IMR-90 (cell line): ENCODE data around the gene GLYATL2. TPM values are rescaled to one million over a fixed set of nuclear protein-coding genes. Genes with fewer than 3 reads are reported as not detected.

ENCODE experiments used
- ATAC-seq: fragments of 200-7000 bp; cut with Tn5 transposase; 2 replicates; pipeline ENCODE4 v1.9.1; 2020; ENCODE audit warnings: low read depth, mild to moderate bottlenecking, moderate library complexity
- BruUV-seq: library from RNA; stranded (reverse); fragments of 400-500 nt; replicated peaks from 2 replicates; lab custom pipeline; 2021; lab: Mats Ljungman, UMichigan
- CTCF ChIA-PET: fragments of 300-600 bp; formaldehyde crosslinking; extraction: SDS; loops from one replicate; lab custom pipeline; 2021; ENCODE audit warnings: antibody characterized with exemption; lab: Yijun Ruan, JAX
- POLR2A ChIA-PET: fragments of 300-600 bp; sonication (Branson Sonifier 250); formaldehyde crosslinking; loops from one replicate; lab custom pipeline; 2022; ENCODE audit warnings: antibody characterized with exemption; ENCODE audit not compliant: unreplicated experiment; lab: Charles Lee
- DNase-seq: peaks from one replicate; pipeline ENCODE4 v3.0.0; 2013
- H2AFZ ChIP-seq: replicated peaks from 2 replicates; pipeline ENCODE3; 2013; ENCODE audit warnings: low read length, mild to moderate bottlenecking; ENCODE audit not compliant: poor library complexity
- H2AK5ac ChIP-seq: 2 replicates; pipeline ENCODE4 v1.6.1; 2013; ENCODE audit warnings: low read depth, low read length, inconsistent platforms
- H2AK9ac ChIP-seq: replicated peaks from 2 replicates; pipeline ENCODE3; 2013; ENCODE audit warnings: mild to moderate bottlenecking, low read depth, low read length, moderate library complexity; ENCODE audit not compliant: poor library complexity
- H2BK120ac ChIP-seq: 2 replicates; pipeline ENCODE4 v1.6.1; 2013; ENCODE audit warnings: low read depth, low read length, inconsistent platforms
- H2BK15ac ChIP-seq: 3 replicates; pipeline ENCODE4 v1.6.1; 2013; ENCODE audit warnings: low read depth, low read length, inconsistent platforms
- H2BK20ac ChIP-seq: 2 replicates; pipeline ENCODE4 v1.6.1; 2013; ENCODE audit warnings: low read depth, mild to moderate bottlenecking, inconsistent platforms, low read length, moderate library complexity
- H2BK5ac ChIP-seq: 2 replicates; pipeline ENCODE4 v1.6.1; 2013; ENCODE audit warnings: mild to moderate bottlenecking, low read depth, low read length, inconsistent platforms; ENCODE audit not compliant: poor library complexity, severe bottlenecking
- H3K14ac ChIP-seq: replicated peaks from 2 replicates; pipeline ENCODE4 v1.6.1; 2013; ENCODE audit warnings: low read depth, low read length, inconsistent platforms
- H3K18ac ChIP-seq: 2 replicates; pipeline ENCODE4 v1.6.1; 2013; ENCODE audit warnings: low read depth, low read length, control low read depth
- H3K23ac ChIP-seq: 2 replicates; pipeline ENCODE4 v1.6.1; 2013; ENCODE audit warnings: low read depth, low read length, inconsistent platforms
- H3K27ac ChIP-seq: 2 replicates; pipeline ENCODE4 v1.5.1; 2013; ENCODE audit warnings: mild to moderate bottlenecking, control low read depth, low read length; ENCODE audit not compliant: insufficient read depth
- H3K27me3 ChIP-seq: 2 replicates; pipeline ENCODE4 v1.6.1; 2013; ENCODE audit warnings: low read length; ENCODE audit not compliant: control insufficient read depth, insufficient read depth
- H3K36me3 ChIP-seq: 2 replicates; pipeline ENCODE4 v1.6.1; 2013; ENCODE audit warnings: low read length, mixed read lengths; ENCODE audit not compliant: control insufficient read depth, insufficient read depth
- H3K4ac ChIP-seq: 2 replicates; pipeline ENCODE4 v1.6.1; 2013; ENCODE audit warnings: low read depth, low read length, inconsistent platforms
- H3K4me1 ChIP-seq: 2 replicates; pipeline ENCODE4 v1.6.1; 2013; ENCODE audit warnings: low read length, mixed read lengths; ENCODE audit not compliant: control insufficient read depth, insufficient read depth
- H3K4me2 ChIP-seq: 2 replicates; pipeline ENCODE4 v1.6.1; 2013; ENCODE audit warnings: low read depth, mild to moderate bottlenecking, control low read depth, low read length, moderate library complexity
- H3K4me3 ChIP-seq: 2 replicates; pipeline ENCODE4 v1.5.1; 2013; ENCODE audit warnings: low read depth, mild to moderate bottlenecking, control low read depth, low read length, moderate library complexity; ENCODE audit not compliant: insufficient read depth
- H3K56ac ChIP-seq: 2 replicates; pipeline ENCODE4 v1.6.1; 2013; ENCODE audit warnings: low read length, inconsistent platforms; ENCODE audit not compliant: insufficient read depth; ENCODE audit errors: extremely low read depth
- H3K79me1 ChIP-seq, 2 experiments: 2 replicates each; pipeline ENCODE4 v1.6.1; 2013; ENCODE audit warnings: low read length in 2 of 2, inconsistent platforms in 1 of 2, low read depth in 1 of 2
- H3K9ac ChIP-seq: 2 replicates; pipeline ENCODE4 v1.6.1; 2013; ENCODE audit warnings: low read depth, low read length, control low read depth
- H3K9me1 ChIP-seq: 2 replicates; pipeline ENCODE4 v1.6.1; 2013; ENCODE audit warnings: low read length, inconsistent platforms; ENCODE audit not compliant: insufficient read depth
- H3K9me3 ChIP-seq: 2 replicates; pipeline ENCODE4 v1.6.1; 2013; ENCODE audit warnings: low read length; ENCODE audit not compliant: control insufficient read depth, insufficient read depth
- H4K20me1 ChIP-seq: 2 replicates; pipeline ENCODE4 v1.6.1; 2013; ENCODE audit warnings: low read length, inconsistent platforms; ENCODE audit not compliant: insufficient read depth
- H4K5ac ChIP-seq: 2 replicates; pipeline ENCODE4 v1.6.1; 2013; ENCODE audit warnings: mild to moderate bottlenecking, low read depth, low read length, control low read depth
- H4K8ac ChIP-seq, 2 experiments: 2 replicates each; pipeline ENCODE4 v1.6.1; 2013; ENCODE audit warnings: low read depth in 2 of 2, low read length in 2 of 2, control low read depth in 1 of 2, inconsistent platforms in 1 of 2
- H4K91ac ChIP-seq: 2 replicates; pipeline ENCODE4 v1.6.1; 2013; ENCODE audit warnings: low read depth, low read length, inconsistent platforms; ENCODE audit not compliant: insufficient read depth
- NFE2L2 ChIP-seq: fragments of 150-350 bp; IDR thresholded peaks from 2 replicates; pipeline ENCODE4 v1.6.1; 2016; ENCODE audit warnings: low read depth, mild to moderate bottlenecking, low read length
- USF2 ChIP-seq: fragments of 150-350 bp; IDR thresholded peaks from 2 replicates; pipeline ENCODE4 v1.6.1; 2017; ENCODE audit warnings: mild to moderate bottlenecking, antibody characterized with exemption, low read length, low read depth
- WGBS, 2 experiments: methylation state at CpG; one replicate each; pipeline versions ENCODE4 v1.1.5 to v1.1.7; 2013; ENCODE audit warnings: missing lambda C conversion rate in 2 of 2; ENCODE audit not compliant: insufficient read length in 1 of 2; ENCODE audit errors: extremely low coverage in 2 of 2; 5-methylcytosine and 5-hydroxymethylcytosine counted together
- dilution Hi-C: fragments of 300-500 bp; cut with HindIII; formaldehyde crosslinking; loops from one replicate; pipeline ENCODE4 v1.14.3; 2018; ENCODE audit warnings: low sequenced_read_pairs; ENCODE audit not compliant: unreplicated experiment
- in situ Hi-C: fragments of 300-500 bp; cut with MboI; formaldehyde crosslinking; loops from 3 replicates; pipeline ENCODE4 v1.14.3; 2019; ENCODE audit warnings: low sequenced_read_pairs, inconsistent platforms, mixed read lengths
- intact Hi-C: fragments of 100-400 bp; cut with micrococcal nuclease; formaldehyde crosslinking; loops from 2 replicates; pipeline ENCODE4 v1.10.0; 2022
- polyA plus RNA-seq, 3 experiments: library from polyadenylated mRNA; depleted of rRNA; stranded (reverse); fragments of >200 nt; gene quantifications; 2 replicates each; pipeline ENCODE4 v1.2.3, GENCODE V29; 2012; ENCODE audit warnings: low replicate concordance in 1 of 3
- total RNA-seq: library from RNA; depleted of rRNA; stranded (reverse); fragments of >200 nt; gene quantifications from 2 replicates; pipeline ENCODE4 v1.2.3, GENCODE V29; 2012

GLYATL2 gene
- total and polyA plus RNA-seq, 2 of the 4 experiments (the other 2 are of a cell fraction), result 0.36 to 0.77 TPM

GRCh38 chr11:58786693-58787092, 57.8 kb downstream of the GLYATL2 start:
- H2BK20ac ChIP-seq, result no peak overlapping the region
- intact Hi-C loops (loop anchor here (5.0 kb wide), 1 partner anchor 109 kb away; no protein-coding TSS in a partner anchor), dilution Hi-C loops (no loop called here), in situ Hi-C loops (no loop called here)
- H4K91ac ChIP-seq, result no peak overlapping the region
- no peaks in the 10 kb centered on the region for H3K4me1 ChIP-seq
- DNase-seq, result no peak
- 60% methylated on average over 1 of the region's 3 CpGs; no CpG with 5 or more reads in 1 of the 2 experiments for WGBS, 2 experiments
- ATAC-seq, result no peak
- H3K23ac ChIP-seq, result no peak overlapping the region
- H3K9ac ChIP-seq, result no peak overlapping the region
- no peak overlapping the region for H4K8ac ChIP-seq
- H2BK5ac ChIP-seq, result no peak overlapping the region
- no peak overlapping the region for H2AK9ac ChIP-seq
- no peak overlapping the region for H3K4me2 ChIP-seq
- no peak overlapping the region for H2AK5ac ChIP-seq
- no peaks in the 10 kb centered on the region for H4K20me1 ChIP-seq
- BruUV-seq, result no TSS peak
- H3K9me3 ChIP-seq, result no peaks in the 10 kb centered on the region
- no peak overlapping the region for H2AFZ ChIP-seq
- H3K9me1 ChIP-seq, result no peaks in the 10 kb centered on the region
- no peaks in the 10 kb centered on the region; the same call in 1 of the 2 replicates for H3K27me3 ChIP-seq
- no peak overlapping the region for H4K5ac ChIP-seq
- no peak overlapping the region for H3K4me3 ChIP-seq
- H3K27ac ChIP-seq, result no peak overlapping the region
- H3K18ac ChIP-seq, result no peak overlapping the region
- H3K79me1 ChIP-seq, result no peaks in the 10 kb centered on the region
- POLR2A ChIA-PET, result no interaction called here
- H3K56ac ChIP-seq, result no peak overlapping the region
- no peak for TF ChIP-seq USF2
- TF ChIP-seq NFE2L2, result 0 out of 2 replicates have a peak, but pooled peaks have one; percentile 11
- CTCF ChIA-PET, result no interaction called here
- H3K4ac ChIP-seq, result no peak overlapping the region
- H3K14ac ChIP-seq, result no peak overlapping the region
- H2BK15ac ChIP-seq, result no peak overlapping the region
- no peak overlapping the region for H2BK120ac ChIP-seq
- no peaks in the 10 kb centered on the region for H3K36me3 ChIP-seq
